ENCODE measurements around the gene ZFYVE28.

The ZFYVE28 gene

GRCh38 chr4:2287594-2287915 lies 130.9 kb downstream of the ZFYVE28 start:
- POLR2A ChIA-PET, result no interaction called here
- DNase-seq (ENCODE audit: extremely low spot score), result no peak
- TF ChIP-seq, protein P1, sequence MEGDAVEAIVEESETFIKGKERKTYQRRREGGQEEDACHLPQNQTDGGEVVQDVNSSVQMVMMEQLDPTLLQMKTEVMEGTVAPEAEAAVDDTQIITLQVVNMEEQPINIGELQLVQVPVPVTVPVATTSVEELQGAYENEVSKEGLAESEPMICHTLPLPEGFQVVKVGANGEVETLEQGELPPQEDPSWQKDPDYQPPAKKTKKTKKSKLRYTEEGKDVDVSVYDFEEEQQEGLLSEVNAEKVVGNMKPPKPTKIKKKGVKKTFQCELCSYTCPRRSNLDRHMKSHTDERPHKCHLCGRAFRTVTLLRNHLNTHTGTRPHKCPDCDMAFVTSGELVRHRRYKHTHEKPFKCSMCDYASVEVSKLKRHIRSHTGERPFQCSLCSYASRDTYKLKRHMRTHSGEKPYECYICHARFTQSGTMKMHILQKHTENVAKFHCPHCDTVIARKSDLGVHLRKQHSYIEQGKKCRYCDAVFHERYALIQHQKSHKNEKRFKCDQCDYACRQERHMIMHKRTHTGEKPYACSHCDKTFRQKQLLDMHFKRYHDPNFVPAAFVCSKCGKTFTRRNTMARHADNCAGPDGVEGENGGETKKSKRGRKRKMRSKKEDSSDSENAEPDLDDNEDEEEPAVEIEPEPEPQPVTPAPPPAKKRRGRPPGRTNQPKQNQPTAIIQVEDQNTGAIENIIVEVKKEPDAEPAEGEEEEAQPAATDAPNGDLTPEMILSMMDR (IDR thresholded peaks at IDR 0.05; ENCODE audit: control extremely low read depth, extremely low read depth, low read depth, missing control alignments), result no peak
- CTCF ChIA-PET, result no interaction called here

DNA sequence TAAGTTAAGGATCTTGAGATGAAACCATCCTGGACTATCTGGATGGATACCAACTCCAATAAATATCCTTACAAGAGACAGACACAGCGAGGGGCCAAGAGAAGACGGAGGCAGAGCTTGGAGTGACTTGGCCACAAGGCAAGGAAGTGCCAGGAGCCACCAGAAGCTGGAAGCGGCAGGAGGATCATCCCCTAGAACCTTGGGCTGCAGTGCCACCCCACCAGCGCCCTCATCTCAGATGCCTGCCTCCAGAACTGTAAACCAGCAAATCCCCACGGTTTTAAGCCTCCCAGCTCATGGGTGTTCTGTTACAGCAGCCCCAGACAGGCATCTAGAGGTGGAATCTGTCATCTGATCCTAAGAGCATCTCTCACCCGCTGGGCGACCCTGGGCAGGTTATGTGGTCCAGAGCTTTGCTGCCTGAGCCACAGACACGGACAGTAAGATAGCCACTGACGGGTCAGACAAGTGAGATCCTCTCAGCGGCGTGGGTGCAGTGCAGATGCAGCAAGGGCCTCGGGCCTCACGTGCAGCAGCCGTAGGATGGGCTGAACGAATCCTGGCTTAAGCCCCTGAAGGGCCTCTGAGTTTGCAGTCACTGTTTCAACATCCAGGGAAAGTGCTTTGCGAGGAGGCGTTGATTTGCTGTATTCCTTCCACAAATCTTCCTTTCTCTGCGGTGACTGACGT lies 131.4 kb downstream of the ZFYVE28 start:
- DNase-seq (ENCODE audit: extremely low spot score), result no peak
- ChIA-PET CTCF (no interaction called here), POLR2A (no interaction called here)
- TF ChIP-seq, protein P1 (IDR thresholded peaks at IDR 0.05; ENCODE audit: control extremely low read depth, extremely low read depth, low read depth, missing control alignments), result no peak

- TF ChIP-seq, protein P1 (IDR thresholded peaks at IDR 0.05; ENCODE audit: control extremely low read depth, extremely low read depth, low read depth, missing control alignments), result no peak
- POLR2A ChIA-PET, result no interaction called here
Observed at GRCh38 chr4:2285613-2286381, 132.6 kb downstream of the ZFYVE28 start.

GRCh38 chr4:2284934-2285612 lies 133.4 kb downstream of the ZFYVE28 start:
- TF ChIP-seq, protein P1 (IDR thresholded peaks at IDR 0.05; ENCODE audit: control extremely low read depth, extremely low read depth, low read depth, missing control alignments), result no peak
- POLR2A ChIA-PET, result no interaction called here
- CTCF ChIA-PET, result no interaction called here
- no peak for DNase-seq (ENCODE audit: extremely low spot score)

More at GRCh38 chr4:2285613-2286381, 132.6 kb downstream of the ZFYVE28 start:
- CTCF ChIA-PET, result no interaction called here
- DNase-seq (ENCODE audit: extremely low spot score), result no peak

- CTCF ChIA-PET, result no interaction called here
- TF ChIP-seq, protein P1 (IDR thresholded peaks at IDR 0.05; ENCODE audit: control extremely low read depth, extremely low read depth, low read depth, missing control alignments), result no peak
- DNase-seq (ENCODE audit: extremely low spot score), result no peak
- POLR2A ChIA-PET, result no interaction called here
Observed at GRCh38 chr4:2284161-2284933, 134.1 kb downstream of the ZFYVE28 start.

GRCh38 chr4:2283199-2283711 lies 135.2 kb downstream of the ZFYVE28 start:
- ChIA-PET CTCF (no interaction called here), POLR2A (no interaction called here)
- TF ChIP-seq, protein P1 (IDR thresholded peaks at IDR 0.05; ENCODE audit: control extremely low read depth, extremely low read depth, low read depth, missing control alignments), result no peak
- no peak for DNase-seq (ENCODE audit: extremely low spot score)
